VCaP (cell line): ENCODE measurements around the gene OPRL1.

Source experiments
- H3K27ac ChIP-seq: fragments of 450-650 bp; 2 replicates; pipeline ENCODE4 v1.5.1; 2017
- CTCF ChIP-seq: fragments of 450-650 bp; conservative IDR thresholded peaks from 2 replicates; pipeline ENCODE4 v1.5.1; 2017; ENCODE audit warnings: mild to moderate bottlenecking, moderate library complexity

OPRL1 gene

GRCh38 chr20:64049878-64050260 is 30.0 kb upstream of the OPRL1 start:
- peak overlapping the region; percentile 36; the same call in 1 of the 2 replicates for H3K27ac ChIP-seq
- TF ChIP-seq CTCF, result no peak

- TF ChIP-seq CTCF, result no peak
- H3K27ac ChIP-seq, result no peak overlapping the region
Measured at GRCh38 chr20:64050261-64051032, 29.4 kb upstream of the OPRL1 start.

- TF ChIP-seq CTCF, result no peak
- no peak overlapping the region for H3K27ac ChIP-seq
Measured at GRCh38 chr20:64051033-64051452, 28.8 kb upstream of the OPRL1 start.

- no peak overlapping the region for H3K27ac ChIP-seq
- TF ChIP-seq CTCF, result no peak
Measured at GRCh38 chr20:64051561-64052325, 28.1 kb upstream of the OPRL1 start.

- H3K27ac ChIP-seq, result no peak overlapping the region
- TF ChIP-seq CTCF, result no peak
Measured at GRCh38 chr20:64052326-64052722, 27.6 kb upstream of the OPRL1 start.

GRCh38 chr20:64052987-64053840 is 26.7 kb upstream of the OPRL1 start:
- H3K27ac ChIP-seq, result no peak overlapping the region
- TF ChIP-seq CTCF, result no peak
